ENCODE data around the gene ADCY9. TPM values are rescaled to one million over a fixed set of nuclear protein-coding genes. Genes with fewer than 3 reads are reported as not detected.

The ADCY9 gene
- total RNA-seq, 1 experiment from 2014 or later: 9.8 TPM

GRCh38 chr16:3924763-3925162, 191.5 kb downstream of the ADCY9 start:
- POLR2A ChIA-PET: no interaction called here
- Histone ChIP-seq H3K4me2 (ENCODE audit: low read length) (no peak overlapping the region), H3K9ac (ENCODE audit: low read length) (no peak overlapping the region), H3K27me3 (ENCODE audit: insufficient read depth, low read length) (no peaks in the 10 kb centered on the region), H3K27ac (ENCODE audit: low read depth, low read length) (no peak overlapping the region), H4K20me1 (ENCODE audit: insufficient read depth) (no peaks in the 10 kb centered on the region), H3K9me2 (ENCODE audit: insufficient read depth) (no peaks in the 10 kb centered on the region), H3K79me2 (ENCODE audit: insufficient read depth, low read length) (no peaks in the 10 kb centered on the region), H2AFZ (ENCODE audit: low read depth, low read length, poor library complexity, severe bottlenecking) (no peak overlapping the region), H3K36me3 (ENCODE audit: control insufficient read depth in 1 of 2, insufficient read depth in 2 of 2, low read length in 2 of 2) (no peaks in the 10 kb centered on the region), H3K4me1 (ENCODE audit: control insufficient read depth in 1 of 2, insufficient read depth in 2 of 2, low read length in 2 of 2) (no peaks in the 10 kb centered on the region), H3K4me3 (replicated peaks in 1 of 2; ENCODE audit: low read depth in 1 of 2, low read length in 2 of 2) (no peak overlapping the region), H3K9me3 (ENCODE audit: control insufficient read depth in 1 of 2, insufficient read depth in 1 of 2, low read depth in 1 of 2, low read length in 2 of 2) (peaks cover 3 to 6% of the 10 kb centered on the region in 2 experiments; a peak in 2 of 4 replicates)
- DNase-seq (ENCODE audit: low read depth, low spot score): no peak
- RAD21 ChIA-PET (ENCODE audit: low non-redundant PET in 1 of 2, low total read pairs in 2 of 2, uncharacterized antibody in 2 of 2, unreplicated experiment in 2 of 2): no interaction called here
- no peak for ATAC-seq
- intact Hi-C loops (cut with micrococcal nuclease): no loop called here
- TF ChIP-seq ZFX (IDR thresholded peaks at IDR 0.05) (no peak), ELF1 (IDR thresholded peaks at IDR 0.05; ENCODE audit: borderline replicate concordance, low read depth) (no peak), POLR2A (IDR thresholded peaks at IDR 0.05; ENCODE audit: borderline replicate concordance, extremely low read depth, insufficient read depth, insufficient read length) (no peak), TCF7L2 (IDR thresholded peaks at IDR 0.05; ENCODE audit: borderline replicate concordance, extremely low read depth, insufficient read depth, insufficient read length) (no peak), CEBPB (IDR thresholded peaks at IDR 0.05; ENCODE audit: low read depth) (no peak), POLR2AphosphoS5 (IDR thresholded peaks at IDR 0.05; ENCODE audit: low read depth, low read length) (no peak), EZH2phosphoT487 (IDR thresholded peaks at IDR 0.05; ENCODE audit: borderline replicate concordance) (no peak), JUND (IDR thresholded peaks at IDR 0.05) (no peak), RAD21 (IDR thresholded peaks at IDR 0.05; ENCODE audit: low read depth) (no peak), SP1 (IDR thresholded peaks at IDR 0.05; ENCODE audit: low read depth) (no peak), SIN3A (IDR thresholded peaks at IDR 0.05; ENCODE audit: low read depth) (no peak), ATF3 (IDR thresholded peaks at IDR 0.05) (no peak)
- TF ChIP-seq, protein P1, sequence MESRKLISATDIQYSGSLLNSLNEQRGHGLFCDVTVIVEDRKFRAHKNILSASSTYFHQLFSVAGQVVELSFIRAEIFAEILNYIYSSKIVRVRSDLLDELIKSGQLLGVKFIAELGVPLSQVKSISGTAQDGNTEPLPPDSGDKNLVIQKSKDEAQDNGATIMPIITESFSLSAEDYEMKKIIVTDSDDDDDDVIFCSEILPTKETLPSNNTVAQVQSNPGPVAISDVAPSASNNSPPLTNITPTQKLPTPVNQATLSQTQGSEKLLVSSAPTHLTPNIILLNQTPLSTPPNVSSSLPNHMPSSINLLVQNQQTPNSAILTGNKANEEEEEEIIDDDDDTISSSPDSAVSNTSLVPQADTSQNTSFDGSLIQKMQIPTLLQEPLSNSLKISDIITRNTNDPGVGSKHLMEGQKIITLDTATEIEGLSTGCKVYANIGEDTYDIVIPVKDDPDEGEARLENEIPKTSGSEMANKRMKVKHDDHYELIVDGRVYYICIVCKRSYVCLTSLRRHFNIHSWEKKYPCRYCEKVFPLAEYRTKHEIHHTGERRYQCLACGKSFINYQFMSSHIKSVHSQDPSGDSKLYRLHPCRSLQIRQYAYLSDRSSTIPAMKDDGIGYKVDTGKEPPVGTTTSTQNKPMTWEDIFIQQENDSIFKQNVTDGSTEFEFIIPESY (IDR thresholded peaks at IDR 0.05; ENCODE audit: extremely low read depth, insufficient replicate concordance, low read length): no peak
- TF ChIP-seq, protein P2, sequence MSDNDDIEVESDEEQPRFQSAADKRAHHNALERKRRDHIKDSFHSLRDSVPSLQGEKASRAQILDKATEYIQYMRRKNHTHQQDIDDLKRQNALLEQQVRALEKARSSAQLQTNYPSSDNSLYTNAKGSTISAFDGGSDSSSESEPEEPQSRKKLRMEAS (IDR thresholded peaks at IDR 0.05): no peak
- CTCF ChIA-PET: interaction anchor here (0.9 kb wide), 1 partner anchor 14 kb away, joined by 4 read pairs; no protein-coding TSS in a partner anchor
- BruUV-seq (replicated peaks): no TSS peak

Data from HCT116 (cell line).